Loucy (cell line): ENCODE results near the gene KCNA3.

ENCODE experiments used
- H2AFZ ChIP-seq: fragments of 200-600 bp; sonication (generic); 2 replicates; pipeline ENCODE4 v1.6.0; 2016; ENCODE audit warnings: antibody characterized with exemption, mild to moderate bottlenecking, low read length, moderate library complexity
- H3F3A ChIP-seq: fragments of 200-600 bp; 2 replicates; pipeline ENCODE4 v1.6.0; 2016; ENCODE audit warnings: antibody characterized with exemption, low read depth, mild to moderate bottlenecking
- H3K27me3 ChIP-seq: fragments of 200-600 bp; sonication (generic); 2 replicates; pipeline ENCODE4 v1.6.1; 2014; ENCODE audit warnings: low read length, mild to moderate bottlenecking; ENCODE audit not compliant: insufficient read depth, poor library complexity, severe bottlenecking
- H3K36me3 ChIP-seq: fragments of 200-600 bp; sonication (generic); 2 replicates; pipeline ENCODE4 v1.6.1; 2016; ENCODE audit warnings: low read length; ENCODE audit not compliant: insufficient read depth
- H3K4me1 ChIP-seq: fragments of 200-600 bp; sonication (generic); 2 replicates; pipeline ENCODE4 v1.5.1; 2014; ENCODE audit warnings: low read length, mild to moderate bottlenecking; ENCODE audit not compliant: insufficient read depth, poor library complexity, severe bottlenecking
- H3K4me2 ChIP-seq: fragments of 200-600 bp; sonication (generic); 2 replicates; pipeline ENCODE4 v1.6.0; 2014; ENCODE audit warnings: antibody characterized with exemption, low read length, low read depth, mild to moderate bottlenecking; ENCODE audit not compliant: poor library complexity, severe bottlenecking
- H3K4me3 ChIP-seq: fragments of 200-600 bp; sonication (generic); 2 replicates; pipeline ENCODE4 v1.5.1; 2014; ENCODE audit warnings: low read length, mild to moderate bottlenecking, mixed read lengths; ENCODE audit not compliant: poor library complexity, severe bottlenecking
- H3K79me2 ChIP-seq: fragments of 200-600 bp; sonication (generic); 2 replicates; pipeline ENCODE4 v1.6.1; 2014; ENCODE audit warnings: low read length; ENCODE audit not compliant: insufficient read depth
- H3K9ac ChIP-seq: fragments of 200-600 bp; sonication (generic); 2 replicates; pipeline ENCODE4 v1.6.0; 2014; ENCODE audit warnings: mild to moderate bottlenecking, low read depth, low read length, moderate library complexity; ENCODE audit not compliant: poor library complexity, severe bottlenecking
- H3K9me2 ChIP-seq: fragments of 200-600 bp; sonication (generic); replicated peaks from 2 replicates; pipeline ENCODE4 v1.6.1; 2016; ENCODE audit warnings: low read depth, low read length, mixed read lengths
- H3K9me3 ChIP-seq: fragments of 200-600 bp; sonication (generic); 2 replicates; pipeline ENCODE4 v1.6.1; 2014; ENCODE audit warnings: mild to moderate bottlenecking, antibody characterized with exemption, low read length, low read depth; ENCODE audit not compliant: insufficient read depth
- H4K20me1 ChIP-seq: fragments of 200-600 bp; sonication (generic); 2 replicates; pipeline ENCODE4 v1.6.0; 2014; ENCODE audit warnings: antibody characterized with exemption, low read length, mild to moderate bottlenecking; ENCODE audit not compliant: insufficient read depth, poor library complexity, severe bottlenecking
- CTCF ChIP-seq: fragments of 200-600 bp; sonication (generic); conservative IDR thresholded peaks from 2 replicates; pipeline ENCODE4 v1.5.1; 2014; ENCODE audit warnings: mild to moderate bottlenecking, antibody characterized with exemption, low read length
- EZH2phosphoT487 ChIP-seq: fragments of 200-600 bp; IDR thresholded peaks from 2 replicates; pipeline ENCODE4 v1.6.1; 2018; ENCODE audit warnings: antibody characterized with exemption, mild to moderate bottlenecking, moderate library complexity, borderline replicate concordance

Gene KCNA3

GRCh38 chr1:110687250-110687649 is 12.5 kb upstream of the KCNA3 start:
- H3K27me3 ChIP-seq: no peaks in the 10 kb centered on the region
- no peak overlapping the region for H3K4me2 ChIP-seq
- H3F3A ChIP-seq: no peaks in the 10 kb centered on the region
- H3K9me3 ChIP-seq: no peaks in the 10 kb centered on the region
- H3K9me2 ChIP-seq: no peaks in the 10 kb centered on the region
- H3K4me1 ChIP-seq: no peaks in the 10 kb centered on the region
- no peak overlapping the region for H3K9ac ChIP-seq
- no peak overlapping the region for H2AFZ ChIP-seq
- TF ChIP-seq CTCF (no peak), EZH2phosphoT487 (no peak)
- no peak overlapping the region for H3K4me3 ChIP-seq
- H4K20me1 ChIP-seq: no peaks in the 10 kb centered on the region
- no peaks in the 10 kb centered on the region for H3K36me3 ChIP-seq
- no peaks in the 10 kb centered on the region for H3K79me2 ChIP-seq

GRCh38 chr1:110686188-110686587 is 11.4 kb upstream of the KCNA3 start:
- H3K4me1 ChIP-seq: no peaks in the 10 kb centered on the region
- no peaks in the 10 kb centered on the region for H3F3A ChIP-seq
- TF ChIP-seq EZH2phosphoT487: no peak
- TF ChIP-seq CTCF: peak; percentile 58
- H3K27me3 ChIP-seq: no peaks in the 10 kb centered on the region
- H4K20me1 ChIP-seq: no peaks in the 10 kb centered on the region
- H3K4me2 ChIP-seq: no peak overlapping the region
- H3K79me2 ChIP-seq: no peaks in the 10 kb centered on the region
- no peaks in the 10 kb centered on the region for H3K9me2 ChIP-seq
- no peaks in the 10 kb centered on the region for H3K36me3 ChIP-seq
- no peak overlapping the region for H3K9ac ChIP-seq
- no peak overlapping the region for H3K4me3 ChIP-seq
- no peak overlapping the region for H2AFZ ChIP-seq
- no peaks in the 10 kb centered on the region for H3K9me3 ChIP-seq

- Histone ChIP-seq H2AFZ (no peak overlapping the region), H3K27me3 (no peaks in the 10 kb centered on the region), H3K9ac (no peak overlapping the region), H3K79me2 (no peaks in the 10 kb centered on the region), H3K9me2 (no peaks in the 10 kb centered on the region), H3K4me3 (no peak overlapping the region), H3F3A (no peaks in the 10 kb centered on the region), H4K20me1 (no peaks in the 10 kb centered on the region), H3K9me3 (no peaks in the 10 kb centered on the region), H3K36me3 (no peaks in the 10 kb centered on the region), H3K4me2 (no peak overlapping the region), H3K4me1 (no peaks in the 10 kb centered on the region)
- TF ChIP-seq CTCF (no peak), EZH2phosphoT487 (no peak)
These were observed 9.8 kb upstream of the KCNA3 start for GRCh38 chr1:110684491-110684890.
